Ovary (tissue), 3 donors: ENCODE results near the gene MTA1.

ENCODE experiments used
- EP300 ChIP-seq: sonication (generic); formaldehyde crosslinking; IDR thresholded peaks from one replicate; pipeline ENCODE4 v1.6.1; 2017; ENCODE audit warnings: antibody characterized with exemption
- POLR2A ChIP-seq: fragments of 450-650 bp; IDR thresholded peaks from one replicate; pipeline ENCODE4 v1.6.1; 2017; ENCODE audit warnings: antibody characterized with exemption, mild to moderate bottlenecking, moderate library complexity
- TF ChIP-seq, protein P1 (sequence below), 3 donors: fragments of 450-650 bp in 2 of 3; fragments of 200-600 bp in 1 of 3; IDR thresholded peaks; one replicate each; pipeline versions ENCODE4 v1.5.1 to v1.8.0; 2016 to 2022; ENCODE audit warnings: antibody characterized with exemption in 3 of 3, mild to moderate bottlenecking in 1 of 3
- donor health status: DM: no; HTN: no; CAD: no.

DNA sequence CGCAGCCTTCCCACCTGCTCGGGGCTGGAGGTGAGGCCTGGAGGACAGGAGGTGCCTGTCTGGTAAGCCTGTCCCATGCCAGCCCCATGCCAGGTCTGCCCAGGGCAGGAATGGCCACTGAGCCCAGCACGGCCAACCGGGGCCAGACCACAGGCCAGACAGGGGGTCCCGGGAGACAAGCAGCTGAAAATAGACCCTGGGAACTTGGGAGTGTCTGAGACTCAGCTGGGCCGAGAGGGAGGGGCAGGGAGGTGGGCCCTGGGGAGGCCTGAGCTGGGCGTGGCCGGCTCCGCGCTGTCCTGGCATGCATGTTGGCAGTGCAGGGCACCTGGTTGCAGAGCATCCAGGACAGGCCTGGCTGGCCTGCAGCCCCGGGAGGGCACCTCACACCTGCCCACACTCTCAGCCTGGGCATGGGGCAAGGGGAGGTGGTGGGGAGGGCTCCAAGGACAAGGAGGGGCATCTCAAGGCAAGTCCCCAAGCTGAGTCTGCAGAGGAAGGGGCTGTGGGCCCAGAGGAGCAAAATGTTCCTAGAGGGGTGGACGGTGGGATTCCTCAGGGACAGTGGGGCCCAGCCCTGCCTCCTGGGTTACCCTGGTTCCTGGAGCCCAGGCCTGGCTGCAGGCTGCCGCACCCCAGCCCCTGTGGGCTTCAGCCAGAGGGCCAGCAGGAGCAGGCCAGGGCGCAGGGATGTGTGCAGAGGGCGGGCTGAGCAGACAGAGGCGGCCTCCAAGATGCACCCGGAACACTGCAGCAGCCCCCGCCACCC is 63.9 kb downstream of the MTA1 start:
- TF ChIP-seq, protein P1, sequence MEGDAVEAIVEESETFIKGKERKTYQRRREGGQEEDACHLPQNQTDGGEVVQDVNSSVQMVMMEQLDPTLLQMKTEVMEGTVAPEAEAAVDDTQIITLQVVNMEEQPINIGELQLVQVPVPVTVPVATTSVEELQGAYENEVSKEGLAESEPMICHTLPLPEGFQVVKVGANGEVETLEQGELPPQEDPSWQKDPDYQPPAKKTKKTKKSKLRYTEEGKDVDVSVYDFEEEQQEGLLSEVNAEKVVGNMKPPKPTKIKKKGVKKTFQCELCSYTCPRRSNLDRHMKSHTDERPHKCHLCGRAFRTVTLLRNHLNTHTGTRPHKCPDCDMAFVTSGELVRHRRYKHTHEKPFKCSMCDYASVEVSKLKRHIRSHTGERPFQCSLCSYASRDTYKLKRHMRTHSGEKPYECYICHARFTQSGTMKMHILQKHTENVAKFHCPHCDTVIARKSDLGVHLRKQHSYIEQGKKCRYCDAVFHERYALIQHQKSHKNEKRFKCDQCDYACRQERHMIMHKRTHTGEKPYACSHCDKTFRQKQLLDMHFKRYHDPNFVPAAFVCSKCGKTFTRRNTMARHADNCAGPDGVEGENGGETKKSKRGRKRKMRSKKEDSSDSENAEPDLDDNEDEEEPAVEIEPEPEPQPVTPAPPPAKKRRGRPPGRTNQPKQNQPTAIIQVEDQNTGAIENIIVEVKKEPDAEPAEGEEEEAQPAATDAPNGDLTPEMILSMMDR (IDR thresholded peaks at IDR 0.05), result no peak
- no peak for TF ChIP-seq POLR2A
- TF ChIP-seq EP300, result no peak
